ENCODE measurements around the gene ATP2B2. TPM values are rescaled to one million over a fixed set of nuclear protein-coding genes. Genes with fewer than 3 reads are reported as not detected.

ATP2B2 gene
- total and polyA plus RNA-seq, 9 of the 15 experiments (the other 6 are each of a cell fraction or from before 2014, with no cell fraction given): 0.06 TPM; not detected in 8

GRCh38 chr3:10459954-10460754, 45.2 kb downstream of the ATP2B2 start (continued):
- TF ChIP-seq ZBTB40 (IDR thresholded peaks at IDR 0.05) (peak; percentile 91), ZBTB40 (CRISPR knock-in tag; IDR thresholded peaks at IDR 0.05) (peak; percentile 81), NFYB (IDR thresholded peaks at IDR 0.05; ENCODE audit: extremely low read depth, insufficient read length) (no peak), ZNF384 (IDR thresholded peaks at IDR 0.05; ENCODE audit: low read depth, low read length) (no peak), ARID3B (CRISPR knock-in tag; IDR thresholded peaks at IDR 0.05; ENCODE audit: borderline replicate concordance) (no peak), ZNF584 (CRISPR knock-in tag; IDR thresholded peaks at IDR 0.05; ENCODE audit: low read depth) (peak; percentile 94), SP1 (CRISPR knock-in tag; IDR thresholded peaks at IDR 0.05) (peak; percentile 83), ZNF134 (CRISPR knock-in tag; conservative IDR thresholded peaks at IDR 0.05) (no peak), SIX5 (IDR thresholded peaks at IDR 0.05; ENCODE audit: borderline replicate concordance in 1 of 2, insufficient read depth in 1 of 2, low read depth in 1 of 2, low read length in 2 of 2) (no peak), ZBTB2 (IDR thresholded peaks at IDR 0.05) (no peak), GATAD2B (IDR thresholded peaks at IDR 0.05; ENCODE audit: borderline replicate concordance) (no peak), ZNF253 (CRISPR knock-in tag; conservative IDR thresholded peaks at IDR 0.05) (no peak), GTF2A2 (tag; IDR thresholded peaks at IDR 0.05) (no peak), RAD21 (CRISPR knock-in tag; conservative IDR thresholded peaks at IDR 0.05 in 1 of 2, IDR thresholded peaks at IDR 0.05 in 1 of 2) (0 out of 4 replicates have a peak, but pooled peaks of 1 of the 2 experiments have one; percentile 3), SNAPC5 (CRISPR knock-in tag; IDR thresholded peaks at IDR 0.05) (no peak)
